Stimulated activated CD4-positive, alpha-beta T cell treated with anti-CD3 and anti-CD28 coated beads, Interleukin-4, amount 100 ng/mL, for 24 hours (primary cell): ENCODE measurements around the gene TENM4.

Source experiments
- DNase-seq: peaks from one replicate; pipeline ENCODE4 v3.0.0-alpha.2; 2020

Gene TENM4

DNA sequence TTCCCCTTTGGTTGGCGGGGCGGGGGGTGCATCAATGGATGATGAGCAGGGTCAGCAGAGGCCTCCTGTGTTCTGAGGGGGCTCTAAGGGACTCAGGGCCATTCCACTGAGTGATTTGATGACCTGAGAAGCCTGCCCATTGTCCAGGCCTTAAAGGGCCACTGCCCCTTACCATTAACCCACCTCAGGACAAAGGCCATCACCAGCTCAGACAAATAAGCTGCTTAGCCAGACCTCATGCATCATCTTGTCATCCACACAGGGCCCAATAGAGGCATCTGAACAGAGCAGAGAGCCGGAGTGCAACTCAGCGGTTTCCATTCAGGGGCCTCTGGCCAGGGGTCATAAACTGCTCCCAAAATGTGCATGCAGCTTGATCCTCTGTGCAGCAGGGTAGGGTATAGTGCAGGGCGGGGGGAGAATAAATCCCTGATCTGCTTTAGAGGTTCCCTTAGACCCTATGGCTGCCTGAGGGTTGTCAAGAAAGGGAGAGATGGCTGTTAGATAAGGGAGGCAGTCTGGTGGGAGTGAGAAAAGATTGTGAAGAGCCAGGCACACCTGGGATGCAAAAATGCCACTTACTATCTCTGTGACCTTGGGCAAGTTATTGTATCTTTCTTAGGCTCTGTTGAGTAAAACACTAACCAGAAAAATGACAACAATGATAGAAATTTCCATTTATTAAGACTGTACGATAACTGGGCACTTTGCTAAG lies 490.7 kb downstream of the TENM4 start:
- DNase-seq, result no peak

DNA sequence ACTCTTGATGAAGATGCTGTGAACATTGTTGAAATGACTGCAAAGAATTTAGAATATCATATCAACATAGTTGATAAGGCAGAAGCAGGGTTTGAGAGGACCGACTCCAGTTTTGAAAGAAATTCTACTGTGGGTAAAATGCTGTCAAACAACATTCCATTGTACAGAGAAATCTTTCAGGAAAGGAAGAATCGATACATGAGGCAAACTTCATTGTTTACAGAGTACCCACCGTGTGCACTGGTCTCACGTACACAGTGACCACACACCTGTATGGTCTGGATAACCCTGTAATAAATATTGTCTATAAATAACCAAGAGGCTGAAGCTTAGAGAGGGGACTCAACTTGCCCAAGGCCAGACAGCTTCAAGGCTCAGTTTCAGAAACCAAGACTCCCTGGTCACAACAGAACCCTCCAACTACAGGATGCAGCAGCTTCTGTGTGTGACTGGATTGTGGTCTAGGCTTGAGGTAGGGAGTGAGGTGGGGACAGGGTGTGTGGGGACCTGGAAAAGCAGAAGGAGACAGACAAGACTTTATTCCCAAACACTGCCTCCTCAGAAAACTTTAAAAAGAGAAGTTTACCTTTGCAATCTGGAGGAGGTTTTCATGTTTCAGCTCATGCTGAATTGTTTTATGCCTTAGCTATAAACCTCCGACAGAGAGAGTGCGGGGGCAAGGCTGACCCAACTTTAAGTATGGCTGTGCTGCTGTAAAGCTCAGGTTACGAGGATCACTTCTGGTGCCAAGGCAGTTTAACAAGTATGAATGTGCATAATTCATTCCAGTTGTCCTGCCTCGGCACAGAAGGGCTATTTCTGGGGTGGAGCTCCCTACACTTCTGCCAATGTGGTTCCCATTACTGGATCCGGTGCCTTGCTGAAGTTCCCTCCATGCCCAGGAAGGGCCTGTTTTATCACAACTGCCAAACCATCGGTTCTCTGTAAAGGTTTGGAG lies 493.6 kb downstream of the TENM4 start:
- no peak for DNase-seq

DNA sequence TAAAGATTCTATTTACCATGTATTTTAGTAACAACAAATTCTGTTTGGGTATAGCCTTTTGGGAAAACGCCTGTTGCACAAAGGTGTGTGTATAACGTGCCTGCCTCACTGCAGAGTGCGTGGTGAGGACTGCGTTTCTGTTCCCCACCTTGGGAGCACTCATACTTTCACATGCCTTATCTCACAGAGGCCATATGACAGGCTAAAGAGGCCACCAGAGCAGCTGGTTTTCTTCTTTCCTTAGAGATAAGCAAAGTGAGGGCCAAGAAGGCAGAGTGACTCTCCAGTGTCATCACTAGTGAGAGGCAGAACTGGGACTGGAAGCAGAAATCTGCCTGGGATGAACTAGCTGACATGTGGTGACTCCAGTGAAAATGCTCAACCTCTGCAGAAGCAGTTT lies 497.0 kb downstream of the TENM4 start:
- no peak for DNase-seq

DNA sequence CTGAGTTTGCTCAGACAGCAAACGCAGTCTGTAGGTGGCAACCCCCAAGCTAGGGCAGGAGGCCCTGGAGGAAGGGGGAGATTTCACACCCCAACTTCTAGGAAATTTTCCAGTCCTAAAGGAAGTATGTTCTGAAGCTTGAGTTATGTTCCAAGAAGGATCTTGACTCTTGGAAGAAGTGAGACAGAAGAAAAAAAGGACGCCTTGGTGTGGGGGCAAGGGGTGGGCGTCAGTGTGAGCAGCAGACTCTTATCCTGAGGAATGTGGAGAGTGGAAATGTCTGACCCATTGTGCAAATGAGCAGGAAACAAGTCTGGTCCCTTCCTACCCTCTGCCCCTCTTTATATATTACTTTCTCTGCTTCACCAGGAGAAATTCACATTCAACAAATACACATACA lies 497.7 kb downstream of the TENM4 start:
- DNase-seq, result no peak

DNA sequence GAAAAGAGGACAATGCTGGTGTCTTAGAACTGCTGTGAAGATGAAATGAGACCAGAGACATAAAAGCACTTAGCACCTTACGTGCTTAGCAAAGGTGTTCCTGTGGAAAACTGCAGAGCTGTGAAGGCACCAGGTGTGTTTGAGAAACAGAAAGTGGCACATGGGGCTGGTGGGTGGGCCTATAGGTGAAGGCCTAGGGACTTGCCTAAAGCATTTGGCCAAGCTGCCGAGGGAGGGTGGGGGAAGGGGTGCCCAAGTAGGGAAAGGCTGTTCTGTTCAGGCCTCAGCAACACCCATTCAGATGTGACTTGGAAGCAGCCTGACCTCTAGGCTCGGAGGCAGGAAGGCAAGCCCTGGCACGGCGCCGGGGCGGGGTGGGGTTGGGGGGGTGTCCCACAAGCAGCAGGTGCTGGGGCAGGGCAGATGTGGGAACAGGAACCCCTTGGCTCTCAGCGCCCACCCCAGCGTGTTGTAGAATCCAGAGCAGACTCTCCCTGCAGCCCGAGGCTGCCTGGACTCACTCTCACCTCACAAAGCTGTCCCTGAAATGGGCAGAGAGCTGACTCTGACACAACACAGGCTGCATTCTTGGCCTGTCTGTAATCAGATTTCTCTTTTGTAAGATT lies 499.5 kb downstream of the TENM4 start:
- DNase-seq, result no peak

DNA sequence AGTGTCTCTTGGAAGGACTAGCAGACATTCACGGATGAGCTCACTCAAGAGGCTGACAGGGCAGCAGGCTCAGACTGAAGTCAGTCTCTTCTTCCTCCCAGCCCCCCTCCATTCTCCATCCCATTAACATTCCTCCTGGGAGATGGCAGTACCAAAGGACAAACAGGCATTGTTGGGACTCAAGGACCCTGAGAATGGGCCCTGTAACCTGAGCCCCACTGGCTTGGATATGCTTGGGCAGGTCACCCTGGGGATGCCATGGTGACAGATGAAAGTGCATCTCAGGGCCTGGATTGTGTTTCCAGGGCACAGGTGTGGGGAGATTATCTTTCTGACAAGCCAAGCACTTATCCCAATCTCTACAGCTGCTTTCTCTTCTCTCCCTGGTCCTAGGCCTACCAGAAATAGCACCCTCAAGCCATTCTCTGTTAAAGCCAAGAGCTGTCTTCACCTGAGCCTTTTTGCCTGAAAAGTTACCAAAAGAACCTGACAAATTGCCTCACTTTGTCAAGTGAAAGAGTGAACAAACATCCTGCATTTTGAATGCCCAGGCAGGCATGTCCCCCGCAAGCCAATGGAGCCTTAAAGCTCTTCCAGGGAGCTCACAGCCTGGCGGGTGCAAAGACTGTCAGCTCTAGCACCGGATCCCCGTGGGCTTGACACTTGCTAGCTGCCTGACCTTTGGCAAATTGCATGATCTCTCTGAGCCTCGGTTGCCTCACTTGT lies 500.2 kb downstream of the TENM4 start:
- no peak for DNase-seq

DNA sequence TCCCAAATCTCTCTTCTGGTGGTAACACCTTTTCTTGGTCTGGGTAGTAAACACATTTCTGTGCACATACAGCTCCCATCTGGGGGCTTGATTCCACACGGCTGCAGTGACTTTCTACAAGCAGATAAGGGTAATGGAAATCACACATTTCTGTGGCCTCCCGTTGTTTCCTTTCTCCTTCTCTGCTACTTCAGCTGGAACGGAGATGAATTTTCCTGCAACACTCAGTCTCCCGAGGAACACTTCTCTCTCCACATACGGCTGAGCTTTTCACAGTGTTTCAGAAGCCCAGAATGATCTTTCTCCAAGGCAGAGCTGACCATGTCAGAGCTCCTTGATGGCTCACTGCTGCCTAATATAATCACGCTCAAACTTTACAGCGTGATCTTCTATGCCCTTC lies 501.9 kb downstream of the TENM4 start:
- no peak for DNase-seq

DNA sequence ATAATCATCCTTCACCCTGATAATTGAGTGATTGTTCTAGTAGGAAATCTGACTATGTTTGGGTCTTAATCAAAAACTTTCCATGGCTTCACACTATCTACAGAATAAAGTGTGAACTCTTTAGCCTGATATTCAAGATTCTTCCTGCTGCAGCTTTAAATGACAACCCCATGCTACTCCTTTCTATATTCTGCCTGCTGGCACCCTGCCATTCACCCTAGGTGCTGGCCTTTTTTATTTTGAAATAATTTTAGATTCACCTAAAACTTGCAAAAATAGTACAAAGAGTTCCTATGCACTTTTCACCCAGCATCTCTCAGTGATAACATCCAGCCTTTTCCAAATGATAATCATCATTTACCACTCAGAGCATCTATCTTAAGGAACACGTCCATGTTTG lies 502.8 kb downstream of the TENM4 start:
- no peak for DNase-seq

DNA sequence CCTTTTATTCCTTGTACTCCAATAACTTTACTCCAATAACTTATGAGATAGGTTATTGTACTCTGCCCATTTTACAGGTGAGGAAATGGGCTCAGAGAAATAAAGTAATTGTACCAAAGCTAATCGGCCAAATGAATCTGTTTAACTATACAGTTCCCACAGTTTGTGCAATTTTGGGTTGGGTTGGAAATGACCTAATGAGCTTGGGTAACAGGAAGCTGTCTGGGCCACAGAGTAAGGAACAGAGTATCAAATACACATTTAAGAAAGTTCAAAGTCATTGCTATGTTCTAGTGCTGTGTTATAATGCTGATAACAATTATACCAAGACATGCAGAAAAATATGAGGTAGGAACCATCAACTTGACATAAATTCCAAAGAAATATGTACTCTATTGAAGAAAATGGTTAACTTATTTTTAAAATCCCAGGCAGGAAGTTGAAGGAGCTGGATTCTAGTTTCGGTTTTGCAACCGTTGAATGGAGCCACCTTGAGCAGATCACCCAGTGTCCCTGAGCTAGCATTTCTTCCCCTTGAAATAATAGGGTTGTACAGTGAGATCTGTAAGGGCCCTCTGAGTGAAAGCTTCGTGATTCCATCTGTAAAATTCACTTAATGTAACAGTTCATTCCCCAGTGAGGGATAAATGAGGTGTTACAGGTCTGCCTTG lies 505.3 kb downstream of the TENM4 start:
- no peak for DNase-seq

DNA sequence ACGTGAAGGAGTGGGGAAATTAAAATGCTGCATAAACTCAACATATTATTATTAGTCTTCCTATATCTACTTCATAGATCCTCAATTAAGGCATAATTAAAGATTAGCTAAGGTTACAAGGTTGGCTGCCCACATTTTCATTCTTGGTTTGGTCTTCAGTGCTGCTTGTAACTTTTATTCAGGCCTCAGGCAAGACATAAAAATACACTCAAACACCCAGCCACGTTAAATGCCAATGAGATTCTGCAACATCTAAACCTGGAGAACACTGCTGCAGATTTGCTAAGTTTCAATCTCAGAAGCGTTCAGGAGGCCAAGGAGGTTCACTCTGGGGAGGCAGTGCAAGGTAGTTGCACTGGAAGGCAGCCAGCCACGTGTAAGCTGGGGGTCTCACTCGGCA lies 507.5 kb downstream of the TENM4 start:
- no peak for DNase-seq

DNA sequence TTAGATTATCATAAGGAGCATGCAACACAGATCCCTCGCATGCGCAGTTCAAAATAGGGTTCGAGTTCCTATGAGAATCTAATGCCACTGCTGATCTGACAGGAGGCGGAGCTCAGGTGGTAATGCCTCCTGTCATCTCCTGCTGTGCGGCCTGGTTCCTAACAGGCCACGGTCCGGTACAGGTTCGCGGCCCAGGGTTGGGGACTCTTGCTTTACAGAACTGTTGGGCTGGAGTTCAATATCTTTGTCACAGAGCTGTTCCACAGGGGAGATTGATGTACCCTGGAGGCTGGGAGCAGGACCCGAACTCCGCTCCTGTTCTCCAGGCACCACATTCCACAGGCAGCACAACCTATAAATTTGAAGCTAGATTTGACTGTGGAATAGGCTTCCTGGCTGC lies 508.1 kb downstream of the TENM4 start:
- DNase-seq, result no peak

DNA sequence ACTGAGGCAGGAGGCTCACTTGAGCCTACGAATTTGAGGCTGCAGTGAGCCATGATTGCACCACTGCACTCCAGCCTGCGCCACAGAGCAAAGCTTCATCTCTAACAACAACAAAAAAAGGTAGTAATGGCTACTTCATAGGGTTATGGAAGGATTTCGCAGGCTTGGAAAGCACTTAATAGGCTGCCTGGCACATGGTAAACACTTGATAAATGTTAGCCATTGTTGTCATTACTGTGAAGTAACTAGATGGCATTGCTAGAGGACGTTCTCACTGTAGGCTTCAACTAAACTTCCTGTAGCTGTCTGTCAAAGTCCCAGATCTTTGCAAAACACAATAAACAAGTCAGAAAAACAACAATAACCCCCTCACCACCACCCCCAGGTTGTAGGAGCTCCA lies 508.9 kb downstream of the TENM4 start:
- DNase-seq, result no peak

DNA sequence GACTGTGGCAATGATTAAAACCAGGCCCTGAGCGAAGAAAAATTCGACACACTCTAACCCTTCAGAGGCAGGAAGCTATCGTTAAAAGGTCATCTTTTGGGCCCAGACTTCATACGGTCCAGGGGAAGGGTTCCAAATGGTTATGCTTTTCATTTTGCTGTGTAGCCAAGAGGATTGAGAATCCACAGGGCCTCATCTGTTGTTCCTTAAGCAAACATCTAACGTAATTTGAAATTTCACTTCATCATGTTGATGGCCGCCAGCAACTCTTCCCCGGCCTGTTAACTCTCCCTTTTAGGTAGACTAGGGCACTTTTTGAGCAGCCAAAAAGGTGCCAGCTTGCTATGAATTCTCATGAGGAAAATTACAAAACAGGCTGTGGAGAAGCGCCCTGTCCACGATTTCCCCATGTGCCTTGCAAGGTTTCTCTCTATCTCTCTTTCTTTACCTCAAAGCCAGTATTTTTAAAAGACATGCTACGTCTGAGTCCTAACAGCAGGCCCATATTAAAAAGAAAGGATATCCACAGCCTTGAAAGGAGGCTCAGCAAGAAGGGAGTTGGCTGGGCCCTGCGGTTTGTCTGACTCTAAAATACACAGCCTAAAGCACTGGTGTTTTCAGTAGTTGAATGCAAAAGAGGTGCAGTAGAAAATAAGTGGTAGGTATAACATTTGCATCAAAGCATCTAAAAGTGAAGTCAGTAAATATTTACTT lies 509.9 kb downstream of the TENM4 start:
- no peak for DNase-seq

DNA sequence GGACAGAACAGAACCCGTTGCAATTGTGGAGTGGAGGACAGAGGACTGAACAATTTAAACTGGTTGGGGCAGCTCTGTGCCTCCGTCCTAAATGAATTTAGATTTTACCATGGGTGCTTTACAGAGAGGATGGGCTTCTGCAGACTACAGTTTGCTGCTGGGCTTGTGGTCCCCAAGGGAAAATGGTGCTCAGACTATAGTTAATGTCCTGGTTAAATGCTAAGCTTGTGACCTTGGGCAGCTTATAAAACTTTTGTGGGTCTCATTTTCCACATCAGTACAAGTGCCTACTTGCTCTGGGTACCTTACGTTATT lies 511.0 kb downstream of the TENM4 start:
- DNase-seq, result no peak

DNA sequence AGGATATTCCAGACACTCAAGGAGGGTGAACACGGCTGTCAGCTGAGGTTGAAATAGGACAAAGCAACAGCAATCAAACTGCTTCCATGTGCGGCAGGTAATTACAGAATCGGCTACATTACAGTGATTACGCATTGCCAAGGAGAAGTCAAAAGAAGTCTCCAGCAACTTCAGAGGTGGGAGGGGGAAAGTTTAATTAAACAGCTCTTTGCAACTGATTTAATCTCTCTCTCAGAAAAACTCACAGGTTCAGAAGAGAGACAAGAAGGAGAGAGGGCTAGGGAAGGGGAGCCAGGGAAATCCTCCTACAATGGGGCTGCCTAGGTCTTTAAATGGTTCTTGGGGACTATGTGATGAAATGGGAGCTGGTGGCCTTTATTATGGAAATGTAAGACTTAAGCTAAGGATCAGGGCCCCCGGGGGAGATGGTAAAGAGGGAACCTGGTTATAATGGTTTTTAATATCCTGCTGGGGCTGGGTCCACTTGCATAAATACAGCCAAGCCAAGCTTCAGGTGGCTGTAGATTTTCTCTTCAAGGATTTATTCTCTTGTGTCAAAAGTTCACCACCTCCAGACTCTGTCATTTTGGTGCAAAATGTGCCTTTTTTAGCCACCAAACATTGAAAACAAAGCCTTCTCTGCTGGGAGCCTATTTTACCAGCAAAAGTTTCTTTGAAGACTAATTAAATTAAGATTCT lies 511.5 kb downstream of the TENM4 start:
- DNase-seq, result no peak

DNA sequence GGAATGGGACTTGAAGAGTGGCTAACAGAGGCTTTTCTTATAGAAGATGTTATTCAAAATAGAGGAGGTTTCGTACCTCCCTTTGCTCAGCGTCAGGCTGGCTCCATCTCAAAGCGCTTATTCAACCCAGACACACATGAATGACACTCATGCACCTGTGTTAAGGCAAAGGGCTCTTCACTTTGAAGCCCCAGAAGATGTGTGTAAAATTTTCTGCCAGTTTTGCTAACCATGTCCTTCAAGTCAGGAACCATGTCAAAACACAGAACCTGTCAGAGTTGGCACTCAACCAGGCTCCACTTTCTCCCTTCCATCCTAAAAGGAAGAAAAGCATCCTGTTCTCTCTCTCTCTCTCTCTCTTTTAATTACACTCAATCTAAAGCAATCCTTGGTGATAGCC lies 513.3 kb downstream of the TENM4 start:
- no peak for DNase-seq

DNA sequence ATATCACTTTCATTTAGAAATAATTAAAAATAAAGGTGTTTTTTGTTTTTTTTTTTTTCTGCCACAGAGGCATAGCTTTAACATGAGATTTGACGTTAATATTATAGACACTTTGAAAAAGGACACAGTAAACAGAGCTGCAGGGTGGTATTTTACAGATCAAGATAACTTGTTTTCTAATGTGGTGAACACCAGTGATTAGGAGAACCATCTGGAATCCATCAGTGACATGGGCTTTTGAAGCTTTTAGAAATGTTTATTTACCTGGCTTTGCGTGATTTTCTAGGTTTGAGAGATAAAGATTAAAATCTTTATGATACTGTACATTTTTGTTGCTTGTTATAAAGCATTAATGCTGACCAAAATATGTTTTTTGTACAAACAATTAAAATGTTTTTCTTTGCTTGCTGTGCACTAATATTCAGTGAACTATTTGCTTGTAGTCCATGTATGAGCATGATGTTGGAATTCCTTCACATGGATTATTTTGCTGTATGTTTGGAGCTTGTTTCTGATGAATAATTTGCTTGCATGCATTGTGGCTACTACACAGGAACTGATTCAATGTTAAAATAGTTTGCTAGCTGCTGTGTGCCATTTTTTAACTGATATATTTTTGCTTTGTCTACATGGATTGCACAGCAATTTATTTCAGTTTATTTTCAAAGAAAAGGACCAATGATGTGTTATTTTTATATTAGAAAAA lies 514.0 kb downstream of the TENM4 start:
- no peak for DNase-seq

DNA sequence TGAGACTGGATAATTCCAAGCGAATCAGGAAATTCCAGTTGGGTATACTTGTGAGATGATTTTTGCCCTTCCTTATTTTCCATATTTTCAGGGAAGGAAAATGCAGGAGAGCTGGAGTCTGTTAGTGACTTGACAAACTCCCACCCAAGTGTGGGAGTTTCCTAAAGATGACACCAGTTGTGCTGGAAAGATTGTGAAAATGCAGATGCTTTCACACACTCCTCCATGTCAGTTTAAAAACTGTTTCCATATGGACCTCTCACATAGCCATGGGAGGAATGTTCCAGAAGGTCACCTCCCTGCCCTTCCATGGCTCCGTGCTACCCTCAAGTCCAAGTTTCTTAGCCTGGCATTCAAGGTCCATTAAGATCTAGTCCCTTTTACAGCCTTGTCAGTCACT lies 515.4 kb downstream of the TENM4 start:
- no peak for DNase-seq

DNA sequence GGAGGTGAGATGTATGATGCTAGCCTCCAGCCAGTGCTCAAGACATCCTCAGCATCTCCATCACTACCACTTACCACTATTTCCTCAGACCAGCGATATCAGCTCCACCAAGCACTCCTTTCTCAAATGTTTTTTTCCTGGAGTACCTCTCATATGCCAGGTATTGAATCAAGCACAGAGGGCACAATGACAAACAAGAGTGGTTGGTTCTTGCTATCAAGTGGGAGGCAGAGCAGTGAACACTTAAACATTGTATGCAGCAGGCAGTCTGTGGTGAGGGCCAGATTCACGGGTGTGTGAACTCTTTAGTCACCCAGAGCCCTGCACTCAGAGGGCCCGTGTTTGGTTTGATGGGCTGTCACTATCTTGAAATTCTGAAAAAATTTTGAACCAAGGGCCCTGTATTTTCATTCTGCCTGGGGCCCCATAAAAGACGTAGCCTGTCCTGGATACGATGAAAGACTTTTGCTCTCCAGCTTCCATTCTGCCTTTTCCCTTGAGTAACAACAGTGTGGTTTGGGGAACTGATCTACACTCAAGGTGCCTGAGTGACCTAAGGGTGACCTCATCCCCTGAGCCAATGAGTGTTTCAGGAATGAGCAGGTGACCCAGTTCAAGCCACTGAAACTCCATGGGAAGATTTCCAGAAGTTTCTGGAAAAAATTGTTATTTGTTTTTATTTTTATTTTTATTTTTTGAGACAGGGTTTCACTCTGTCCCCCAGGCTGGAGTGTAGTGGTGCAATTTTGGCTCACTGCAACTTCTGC lies 517.8 kb downstream of the TENM4 start:
- DNase-seq, result no peak

DNA sequence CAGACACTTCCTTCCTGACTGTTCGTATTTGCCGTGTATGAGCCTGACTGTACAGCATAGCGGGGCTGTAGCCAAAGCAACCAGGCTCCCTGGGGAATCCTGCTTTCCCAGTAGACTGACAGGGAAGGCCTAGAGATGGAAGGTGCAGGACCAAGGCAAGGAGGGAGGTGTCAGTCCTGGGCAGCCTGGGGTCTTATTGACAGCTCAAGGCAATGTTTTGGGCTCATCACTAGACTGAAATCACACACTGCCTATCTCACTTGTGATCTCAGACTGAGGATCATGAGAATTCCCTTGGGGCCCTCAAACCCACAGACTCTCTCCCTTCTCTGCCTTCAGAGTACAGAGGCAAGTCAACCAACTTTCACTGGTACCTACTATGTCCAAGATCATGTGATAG lies 519.3 kb downstream of the TENM4 start:
- no peak for DNase-seq
